Astrocyte (in vitro differentiated cells and primary cell): ENCODE data around the gene TCF20.

Source experiments
- CTCF ChIP-seq: IDR thresholded peaks from 2 replicates; pipeline ENCODE4 v1.5.1; 2011; ENCODE audit warnings: low read depth, mild to moderate bottlenecking, inconsistent platforms, low read length, moderate library complexity; ENCODE audit not compliant: insufficient read depth
- EZH2 ChIP-seq: IDR thresholded peaks from 2 replicates; pipeline ENCODE4 v1.6.1; 2012; ENCODE audit warnings: mild to moderate bottlenecking, low read length, inconsistent platforms; ENCODE audit not compliant: insufficient read depth

GRCh38 chr22:42236848-42237247, 33.6 kb downstream of the TCF20 start:
- TF ChIP-seq CTCF (no peak), EZH2 (no peak)
